OCI-LY1 (cell line): Measurements from ENCODE around the gene BICD1.

ENCODE experiments used
- EZH2 ChIP-seq: fragments of 200-600 bp; sonication (generic), shearing (Covaris generic); IDR thresholded peaks from 2 replicates; pipeline ENCODE4 v1.8.0; 2017; ENCODE audit warnings: borderline replicate concordance, mixed run types, mild to moderate bottlenecking, antibody characterized with exemption, low read length, moderate library complexity, mixed read lengths
- TF ChIP-seq, protein P1 (sequence below): fragments of 200-600 bp; sonication (generic), shearing (Covaris generic); IDR thresholded peaks from 2 replicates; pipeline ENCODE4 v1.5.1; 2017; ENCODE audit warnings: mild to moderate bottlenecking, antibody characterized with exemption, low read length, moderate library complexity, mixed read lengths

DNA sequence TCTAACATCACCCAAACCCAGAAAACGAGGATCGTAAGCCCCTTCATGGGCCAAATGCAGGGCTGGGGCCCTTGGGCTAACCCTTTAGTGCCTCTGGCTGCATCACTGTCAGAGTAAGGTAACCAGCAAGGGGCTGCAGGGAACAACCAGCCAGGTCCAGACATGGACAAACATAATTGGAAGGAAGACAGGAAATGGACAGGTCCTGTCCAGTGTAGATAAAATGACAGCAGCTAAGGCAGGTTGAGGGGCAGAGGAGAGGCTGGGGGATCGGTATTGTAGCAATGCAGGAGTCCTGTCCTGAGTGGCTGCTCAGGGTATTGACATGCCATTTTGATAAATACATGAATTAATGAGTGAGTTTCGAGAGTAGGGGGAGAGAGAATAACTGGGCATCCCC lies 29.8 kb downstream of the BICD1 start:
- TF ChIP-seq, protein P1, sequence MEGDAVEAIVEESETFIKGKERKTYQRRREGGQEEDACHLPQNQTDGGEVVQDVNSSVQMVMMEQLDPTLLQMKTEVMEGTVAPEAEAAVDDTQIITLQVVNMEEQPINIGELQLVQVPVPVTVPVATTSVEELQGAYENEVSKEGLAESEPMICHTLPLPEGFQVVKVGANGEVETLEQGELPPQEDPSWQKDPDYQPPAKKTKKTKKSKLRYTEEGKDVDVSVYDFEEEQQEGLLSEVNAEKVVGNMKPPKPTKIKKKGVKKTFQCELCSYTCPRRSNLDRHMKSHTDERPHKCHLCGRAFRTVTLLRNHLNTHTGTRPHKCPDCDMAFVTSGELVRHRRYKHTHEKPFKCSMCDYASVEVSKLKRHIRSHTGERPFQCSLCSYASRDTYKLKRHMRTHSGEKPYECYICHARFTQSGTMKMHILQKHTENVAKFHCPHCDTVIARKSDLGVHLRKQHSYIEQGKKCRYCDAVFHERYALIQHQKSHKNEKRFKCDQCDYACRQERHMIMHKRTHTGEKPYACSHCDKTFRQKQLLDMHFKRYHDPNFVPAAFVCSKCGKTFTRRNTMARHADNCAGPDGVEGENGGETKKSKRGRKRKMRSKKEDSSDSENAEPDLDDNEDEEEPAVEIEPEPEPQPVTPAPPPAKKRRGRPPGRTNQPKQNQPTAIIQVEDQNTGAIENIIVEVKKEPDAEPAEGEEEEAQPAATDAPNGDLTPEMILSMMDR, result no peak
- no peak for TF ChIP-seq EZH2
